ENCODE results near the gene INMT. TPM values are rescaled to one million over a fixed set of nuclear protein-coding genes. Genes with fewer than 3 reads are reported as not detected.
A peak's percentile ranks its signal among the peaks of the same experiment; 100 is the strongest.

The INMT gene
- total and polyA plus RNA-seq, 2 of the 8 experiments (the other 6 are each of a cell fraction or from before 2014, with no cell fraction given) = 0.60 to 0.94 TPM

DNA sequence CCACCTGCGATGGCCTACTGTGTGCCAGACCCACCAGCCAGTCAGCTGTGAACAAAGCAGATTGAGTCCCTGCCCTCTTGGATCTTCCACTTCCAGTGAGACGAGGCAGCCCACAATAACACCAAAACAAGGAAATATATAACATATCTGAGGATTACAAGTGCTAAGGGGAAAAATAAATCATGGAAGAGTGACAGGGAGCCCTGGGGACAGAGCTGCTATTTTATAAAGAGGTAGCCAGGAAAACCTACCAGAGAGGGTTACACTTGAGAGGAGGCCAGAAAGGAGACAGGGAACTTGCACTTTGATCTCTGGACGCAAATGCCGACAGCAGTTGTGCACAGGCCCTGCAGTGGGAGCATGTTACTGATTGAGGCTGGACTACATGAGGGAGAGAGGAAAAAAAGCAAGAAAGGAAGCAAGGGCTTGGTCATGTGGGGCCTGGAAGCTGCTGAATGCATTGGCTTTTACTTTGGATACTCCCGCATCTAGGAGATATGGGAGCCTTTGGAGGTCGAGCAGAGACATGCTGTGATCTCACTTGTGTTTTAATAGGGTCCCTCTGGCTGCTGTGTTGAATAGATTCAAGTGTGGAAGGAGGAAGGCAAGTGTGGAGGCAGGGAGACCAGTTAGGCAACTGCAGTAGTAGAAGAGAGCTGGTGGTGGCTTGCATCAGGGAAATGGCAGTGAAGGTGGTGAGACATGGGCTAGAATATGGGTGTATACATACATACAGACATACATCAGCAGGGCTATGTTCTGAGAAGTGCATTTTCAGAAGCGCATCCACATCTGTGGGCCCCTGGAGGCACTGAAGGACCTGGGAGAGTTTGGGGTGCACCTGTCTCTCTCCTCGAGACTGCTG, 45.5 kb downstream of the INMT start:
- Histone ChIP-seq H3K4me3 (ENCODE audit: extremely low read depth in 1 of 4, insufficient read depth in 2 of 4, low read depth in 3 of 4, low read length in 4 of 4) (no peak overlapping the region), H3K79me1 (ENCODE audit: low read depth, low read length) (no peaks in the 10 kb centered on the region; the same call in 1 of the 2 replicates), H3K4ac (replicated peaks; ENCODE audit: insufficient read length, low read depth, low read length) (no peak overlapping the region), H2BK12ac (ENCODE audit: low read depth, low read length) (no peak overlapping the region), H3K36me3 (ENCODE audit: control insufficient read depth in 2 of 4, insufficient read depth in 4 of 4, low read length in 3 of 4) (no peaks in the 10 kb centered on the region), H2AK5ac (ENCODE audit: low read depth, low read length) (no peak overlapping the region), H3K4me1 (replicated peaks in 1 of 4; ENCODE audit: control insufficient read depth in 3 of 4, insufficient read depth in 4 of 4, low read length in 3 of 4) (no peaks in the 10 kb centered on the region), H2AFZ (ENCODE audit: low read length) (no peak overlapping the region), H2BK5ac (ENCODE audit: low read depth, low read length) (no peak overlapping the region), H3K18ac (ENCODE audit: extremely low read depth, low read length) (no peak overlapping the region), H3K9me3 (ENCODE audit: insufficient read depth in 2 of 2, low read depth in 1 of 2, low read length in 1 of 2) (no peaks in the 10 kb centered on the region), H2BK20ac (ENCODE audit: low read length) (no peak overlapping the region), H3K79me2 (ENCODE audit: control insufficient read depth in 1 of 2, insufficient read depth in 2 of 2, low read length in 2 of 2) (no peaks in the 10 kb centered on the region), H3K23ac (ENCODE audit: insufficient read length) (no peak overlapping the region), H4K8ac (ENCODE audit: extremely low read depth, insufficient read depth, low read length) (no peak overlapping the region), H3K27ac (ENCODE audit: low read depth, low read length) (no peak overlapping the region; the same call in 1 of the 2 replicates), H3K56ac (replicated peaks; ENCODE audit: insufficient read length, low read depth, low read length) (no peak overlapping the region), H3K23me2 (ENCODE audit: low read depth, low read length) (0 out of 2 replicates have a peak, but pooled peaks cover 2% of the 10 kb centered on the region), H2BK120ac (replicated peaks; ENCODE audit: low read depth, low read length) (no peak overlapping the region), H3K27me3 (replicated peaks in 1 of 4; ENCODE audit: control insufficient read depth in 3 of 4, extremely low read depth in 1 of 4, insufficient read depth in 3 of 4, low read length in 3 of 4) (no peaks in the 10 kb centered on the region), H4K91ac (replicated peaks; ENCODE audit: insufficient read length, low read length) (no peak overlapping the region), H4K5ac (ENCODE audit: insufficient read length, low read depth, low read length) (no peak overlapping the region), H3K9ac (replicated peaks in 1 of 4; ENCODE audit: extremely low read depth in 1 of 4, low read depth in 3 of 4, low read length in 3 of 4) (no peak overlapping the region; a peak in 1 of 7 replicates), H4K20me1 (replicated peaks in 1 of 2; ENCODE audit: control insufficient read depth in 1 of 2, insufficient read depth in 2 of 2, low read length in 2 of 2) (no peaks in the 10 kb centered on the region), H3K14ac (ENCODE audit: insufficient read length) (no peak overlapping the region), H2BK15ac (ENCODE audit: low read length) (no peak overlapping the region), H3K4me2 (ENCODE audit: insufficient read depth in 1 of 2, low read depth in 2 of 2, low read length in 2 of 2) (no peak overlapping the region)
- ChIA-PET CTCF (ENCODE audit: partially characterized antibody) (interaction anchor here (0.6 to 2.1 kb wide), 13 partner anchors 11 to 325 kb away, joined by 3 to 6 read pairs (median 4); no protein-coding TSS in a partner anchor), POLR2A (ENCODE audit: partially characterized antibody) (no interaction called here)
- DNase-seq (ENCODE audit: low read depth in 1 of 2, low spot score in 2 of 2) (peak in 1 of 2 experiments; percentile 33), FAIRE-seq (no peak)
- 78% methylated on average over 8 of the region's 8 CpGs; no CpG with 5 or more reads in 1 of the 2 experiments for WGBS, 2 experiments (ENCODE audit: extremely low coverage in 1 of 2, insufficient coverage in 1 of 2, insufficient read length in 1 of 2, insufficient replicate concordance in 2 of 2, low coverage in 1 of 2, low lambda C conversion rate in 2 of 2, missing lambda C conversion rate in 1 of 2)
- TF ChIP-seq TEAD4 (IDR thresholded peaks at IDR 0.05; ENCODE audit: low read depth, low read length) = no peak
- TF ChIP-seq CTBP2 (IDR thresholded peaks at IDR 0.05; ENCODE audit: borderline replicate concordance, insufficient read depth, insufficient read length, low read length) = no peak
- TF ChIP-seq CHD1 (IDR thresholded peaks at IDR 0.05; ENCODE audit: low read depth, low read length) = no peak
- no peak for TF ChIP-seq TBP (IDR thresholded peaks at IDR 0.05; ENCODE audit: low read depth, low read length)
- no peak for TF ChIP-seq HDAC2 (IDR thresholded peaks at IDR 0.05; ENCODE audit: borderline replicate concordance in 1 of 2, low read depth in 2 of 2, low read length in 2 of 2)
- no peak for TF ChIP-seq KDM5A (IDR thresholded peaks at IDR 0.05; ENCODE audit: low read length)
- no peak for TF ChIP-seq CEBPB (IDR thresholded peaks at IDR 0.05; ENCODE audit: low read depth, low read length)
- TF ChIP-seq, protein P1, sequence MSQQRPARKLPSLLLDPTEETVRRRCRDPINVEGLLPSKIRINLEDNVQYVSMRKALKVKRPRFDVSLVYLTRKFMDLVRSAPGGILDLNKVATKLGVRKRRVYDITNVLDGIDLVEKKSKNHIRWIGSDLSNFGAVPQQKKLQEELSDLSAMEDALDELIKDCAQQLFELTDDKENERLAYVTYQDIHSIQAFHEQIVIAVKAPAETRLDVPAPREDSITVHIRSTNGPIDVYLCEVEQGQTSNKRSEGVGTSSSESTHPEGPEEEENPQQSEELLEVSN (IDR thresholded peaks at IDR 0.05) = no peak
- no peak for TF ChIP-seq ZNF274 (IDR thresholded peaks at IDR 0.05; ENCODE audit: borderline replicate concordance, extremely low read depth, low read length)
- no peak for TF ChIP-seq SP4 (IDR thresholded peaks at IDR 0.05; ENCODE audit: low read length)
- no peak for TF ChIP-seq KDM4A (IDR thresholded peaks at IDR 0.05; ENCODE audit: low read depth, low read length, severe bottlenecking)
